GM12874 (cell line): ENCODE data around the gene INSYN1.

ENCODE experiments used
- CTCF ChIP-seq: IDR thresholded peaks from 2 replicates; pipeline ENCODE4 v1.5.1; 2011; ENCODE audit warnings: low read depth, mild to moderate bottlenecking, control low read depth, low read length, moderate library complexity; ENCODE audit not compliant: insufficient read depth

Gene INSYN1

GRCh38 chr15:73694419-73694818, 58.7 kb downstream of the INSYN1 start:
- no peak for TF ChIP-seq CTCF

GRCh38 chr15:73691396-73691795, 61.8 kb downstream of the INSYN1 start:
- TF ChIP-seq CTCF, result no peak

GRCh38 chr15:73688455-73688854, 64.7 kb downstream of the INSYN1 start:
- no peak for TF ChIP-seq CTCF

GRCh38 chr15:73687351-73687750, 65.8 kb downstream of the INSYN1 start:
- TF ChIP-seq CTCF, result no peak

GRCh38 chr15:73686781-73687256, 66.3 kb downstream of the INSYN1 start:
- TF ChIP-seq CTCF, result no peak

GRCh38 chr15:73685981-73686380, 67.2 kb downstream of the INSYN1 start:
- no peak for TF ChIP-seq CTCF
